B cell (primary cell): ENCODE measurements around the gene PKNOX2. TPM values are rescaled to one million over a fixed set of nuclear protein-coding genes. Genes with fewer than 3 reads are reported as not detected.

Experiments
- ATAC-seq: fragments of 200-7000 bp; cut with Tn5 transposase; one replicate; pipeline ENCODE4 v1.10.0; 2021; ENCODE audit warnings: low read depth, mild to moderate bottlenecking, moderate number of reproducible peaks, moderate library complexity
- CTCF ChIA-PET: fragments of 350-600 bp; sonication (Branson Sonifier 250); formaldehyde crosslinking; loops from one replicate; lab custom pipeline; 2021; ENCODE audit warnings: antibody characterized with exemption, inconsistent platforms; lab: Charles Lee
- POLR2A ChIA-PET: fragments of 350-600 bp; sonication (Branson Sonifier 250); formaldehyde crosslinking; loops from one replicate; lab custom pipeline; 2021; ENCODE audit warnings: antibody characterized with exemption; lab: Charles Lee
- DNase-seq: peaks from one replicate; pipeline ENCODE4 v3.0.0; 2013
- H2AFZ ChIP-seq: 2 replicates; pipeline ENCODE4 v1.6.1; 2012; ENCODE audit warnings: mild to moderate bottlenecking, low read depth, low read length; ENCODE audit not compliant: insufficient read depth, poor library complexity, severe bottlenecking
- H3K27ac ChIP-seq, 2 donors: 1 replicate in 1 of 2; 2 replicates in 1 of 2; pipeline ENCODE4 v1.5.1; 2012 to 2013; ENCODE audit warnings: low read length in 2 of 2, mild to moderate bottlenecking in 2 of 2, moderate library complexity in 1 of 2
- H3K27me3 ChIP-seq, 4 experiments: fragments of 200-600 bp in 1 of 4; sonication (generic) in 1 of 4; replicated peaks in 1 of 4; 1 replicate in 2 of 4; 2 replicates in 2 of 4; pipeline versions ENCODE4 v1.6.1 to v1.7.0; 2013 to 2016; ENCODE audit warnings: low read length in 3 of 4, mild to moderate bottlenecking in 2 of 4, mixed read lengths in 1 of 4, moderate library complexity in 1 of 4; ENCODE audit not compliant: insufficient read depth in 4 of 4, control insufficient read depth in 3 of 4; ENCODE audit errors: control extremely low read depth in 1 of 4
- H3K36me3 ChIP-seq, 2 experiments: replicated peaks in 1 of 2; 1 replicate in 1 of 2; 2 replicates in 1 of 2; pipeline versions ENCODE4 v1.6.1 to v1.7.1; 2013; ENCODE audit warnings: low read length in 1 of 2; ENCODE audit not compliant: insufficient read depth in 2 of 2, control insufficient read depth in 1 of 2; ENCODE audit errors: control extremely low read depth in 1 of 2, extremely low read depth in 1 of 2
- H3K4me1 ChIP-seq, 2 donors: fragments of 200-600 bp in 1 of 2; sonication (generic) in 1 of 2; 1 replicate in 1 of 2; 2 replicates in 1 of 2; pipeline versions ENCODE4 v1.5.1 to v1.6.1; 2013 to 2017; ENCODE audit warnings: low read length in 2 of 2; ENCODE audit not compliant: control insufficient read depth in 2 of 2, insufficient read depth in 2 of 2
- H3K4me2 ChIP-seq: replicated peaks from 2 replicates; pipeline ENCODE3; 2012; ENCODE audit warnings: mild to moderate bottlenecking, low read depth, low read length; ENCODE audit not compliant: poor library complexity, severe bottlenecking
- H3K4me3 ChIP-seq, 5 experiments: fragments of 200-600 bp in 1 of 5; sonication (generic) in 1 of 5; 1 replicate in 3 of 5; 2 replicates in 2 of 5; pipeline versions ENCODE4 v1.5.1 to v1.7.0; 2011 to 2016; ENCODE audit warnings: low read length in 4 of 5, mild to moderate bottlenecking in 4 of 5, low read depth in 2 of 5, control low read depth in 1 of 5, moderate library complexity in 1 of 5; ENCODE audit not compliant: insufficient read depth in 1 of 5; ENCODE audit errors: control extremely low read depth in 1 of 5, extremely low read depth in 1 of 5
- H3K79me2 ChIP-seq: fragments of 200-600 bp; sonication (generic); one replicate; pipeline ENCODE4 v1.6.0; 2016; ENCODE audit warnings: low read length; ENCODE audit not compliant: control insufficient read depth, insufficient read depth
- H3K9ac ChIP-seq: fragments of 200-600 bp; sonication (generic); 2 replicates; pipeline ENCODE4 v1.6.1; 2017; ENCODE audit warnings: mild to moderate bottlenecking, low read length, moderate library complexity
- H3K9me3 ChIP-seq, 3 donors: one replicate each; pipeline versions ENCODE4 v1.6.1 to v1.7.1; 2013; ENCODE audit warnings: low read length in 2 of 3; ENCODE audit not compliant: control insufficient read depth in 2 of 3, insufficient read depth in 1 of 3; ENCODE audit errors: control extremely low read depth in 1 of 3
- H4K20me1 ChIP-seq: 2 replicates; pipeline ENCODE4 v1.6.0; 2012; ENCODE audit warnings: mild to moderate bottlenecking, low read length; ENCODE audit not compliant: insufficient read depth, control insufficient read depth, poor library complexity, severe bottlenecking
- H3K27ac Mint-ChIP-seq: one replicate; pipeline ENCODE4 v1.8.0; 2021; ENCODE audit warnings: mixed read lengths
- H3K27me3 Mint-ChIP-seq: one replicate; pipeline ENCODE4 v1.8.0; 2021; ENCODE audit warnings: mixed read lengths
- H3K4me1 Mint-ChIP-seq: one replicate; pipeline ENCODE4 v1.8.0; 2021; ENCODE audit warnings: mixed read lengths
- H3K4me3 Mint-ChIP-seq: one replicate; pipeline ENCODE4 v1.8.0; 2021; ENCODE audit warnings: mixed read lengths
- H3K9me3 Mint-ChIP-seq: one replicate; pipeline ENCODE4 v1.8.0; 2022; ENCODE audit warnings: mixed read lengths; ENCODE audit not compliant: insufficient read depth
- CTCF ChIP-seq: fragments of 200-600 bp; IDR thresholded peaks from one replicate; pipeline ENCODE4 v1.8.0; 2022; ENCODE audit warnings: antibody characterized with exemption, mild to moderate bottlenecking
- EZH2 ChIP-seq: IDR thresholded peaks from 2 replicates; pipeline ENCODE4 v1.6.1; 2012; ENCODE audit warnings: borderline replicate concordance, low read depth, mild to moderate bottlenecking, moderate library complexity, low read length; ENCODE audit not compliant: insufficient read depth, poor library complexity, severe bottlenecking
- WGBS: methylation state at CpG from one replicate; pipeline ENCODE4 v1.1.5; 2013; ENCODE audit warnings: missing lambda C conversion rate; ENCODE audit not compliant: insufficient coverage; 5-methylcytosine and 5-hydroxymethylcytosine counted together
- intact Hi-C: fragments of 100-400 bp; cut with micrococcal nuclease; formaldehyde crosslinking; loops from one replicate; pipeline ENCODE4 v1.10.0; 2022
- polyA plus RNA-seq: library from polyadenylated mRNA; depleted of rRNA; stranded (reverse); fragments of >200 nt; gene quantifications from 2 replicates; pipeline ENCODE4 v1.2.3, GENCODE V29; 2012
- total RNA-seq, 2 donors: library from RNA; stranded (reverse); fragments of 120-200 nt in 1 of 2; gene quantifications; 1 replicate in 1 of 2; 2 replicates in 1 of 2; pipeline versions ENCODE4 v1.2.3 to v1.2.4, GENCODE V29; 2013 to 2022

Gene PKNOX2
- total and polyA plus RNA-seq, 2 donors (not counting 1 experiment from before 2014, with no cell fraction given) = not detected

DNA sequence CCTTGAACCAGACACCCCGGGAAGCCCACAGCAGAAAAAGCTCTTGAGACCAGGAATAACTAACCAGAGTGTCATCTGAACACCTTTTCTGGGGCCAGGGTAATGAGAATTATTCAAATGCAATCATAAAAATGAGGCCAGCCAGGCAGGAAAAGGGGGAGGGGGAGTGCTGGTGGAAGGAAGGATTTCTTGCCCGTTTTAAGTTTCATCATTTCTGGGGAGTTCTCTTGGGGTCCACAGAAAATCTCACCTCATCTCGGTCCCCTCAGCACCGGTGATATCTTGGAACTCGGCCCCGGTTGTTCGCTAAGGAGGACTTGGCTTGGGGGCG lies 495 bp upstream of the PKNOX2 start:
- ChIA-PET CTCF (no interaction called here), POLR2A (no interaction called here)
- Mint-ChIP-seq H3K27me3 (peaks cover 79% of the 10 kb centered on the region), H3K9me3 (no peaks in the 10 kb centered on the region), H3K4me1 (peaks cover 22% of the 10 kb centered on the region), H3K27ac (no peak overlapping the region), H3K4me3 (peak overlapping the region; percentile 69)
- DNase-seq = no peak
- Histone ChIP-seq H3K4me3 (no peak overlapping the region), H3K27me3 (peaks cover 3 to 61% (median 36%) of the 10 kb centered on the region in 4 experiments), H4K20me1 (no peaks in the 10 kb centered on the region), H3K36me3 (no peaks in the 10 kb centered on the region), H3K9me3 (peaks cover 0 to 13% (median 0%) of the 10 kb centered on the region in 3 donors), H2AFZ (peak overlapping the region; percentile 73), H3K9ac (no peak overlapping the region), H3K4me1 (peaks cover 22 to 23% of the 10 kb centered on the region in 2 donors), H3K4me2 (peak overlapping the region; percentile 96), H3K79me2 (no peaks in the 10 kb centered on the region), H3K27ac (no peak overlapping the region)
- intact Hi-C loops = no loop called here
- TF ChIP-seq CTCF (no peak), EZH2 (no peak)
- 0% methylated on average over 5 of the region's 8 CpGs for WGBS
- no peak for ATAC-seq

- H3K4me3 Mint-ChIP-seq = peak overlapping the region; percentile 91
- intact Hi-C loops = no loop called here
- Histone ChIP-seq H4K20me1 (no peaks in the 10 kb centered on the region), H3K27me3 (peaks cover 3 to 60% (median 39%) of the 10 kb centered on the region in 4 experiments), H3K4me1 (peaks cover 22 to 23% of the 10 kb centered on the region in 2 donors), H3K79me2 (no peaks in the 10 kb centered on the region), H3K36me3 (no peaks in the 10 kb centered on the region), H3K4me2 (peak overlapping the region; percentile 96), H3K9me3 (peaks cover 0 to 13% (median 0%) of the 10 kb centered on the region in 3 donors), H3K4me3 (peak overlapping the region in 4 of 5 experiments; percentile 32 to 57 (median 53)), H3K27ac (no peak overlapping the region), H3K9ac (peak overlapping the region; percentile 64), H2AFZ (peak overlapping the region; percentile 73)
- ATAC-seq (peak; percentile 21), DNase-seq (peak; percentile 61)
- H3K27ac Mint-ChIP-seq = peak overlapping the region; percentile 17
- ChIA-PET POLR2A (no interaction called here), CTCF (interaction anchor here (0.8 to 1.2 kb wide), 2 partner anchors 16 to 21 kb away, joined by 3 read pairs; no protein-coding TSS in a partner anchor)
- no peaks in the 10 kb centered on the region for H3K9me3 Mint-ChIP-seq
- WGBS = 1% methylated on average over 80 of the region's 80 CpGs
- peaks cover 22% of the 10 kb centered on the region for H3K4me1 Mint-ChIP-seq
- peaks cover 84% of the 10 kb centered on the region for H3K27me3 Mint-ChIP-seq
- TF ChIP-seq CTCF = no peak
- no peak for TF ChIP-seq EZH2
These were observed 726 bp downstream of the PKNOX2 start for GRCh38 chr11:125165111-125165842.
